Stimulated activated CD8-positive, alpha-beta memory T cell treated with anti-CD3 and anti-CD28 coated beads, Interleukin-7, amount 100 ng/mL, for 48 hours (primary cell): ENCODE measurements around the gene SELENOT.
"Not testable (repeated sequence)": the region's sequence is repeated elsewhere in the genome, so short reads cannot be mapped to it uniquely, and the experiment has no call there.

Source experiments
- DNase-seq, 2 donors: peaks; one replicate each; pipeline ENCODE4 v3.0.0-alpha.2; 2020; ENCODE audit warnings: low read depth in 1 of 2; ENCODE audit errors: extremely low read depth in 1 of 2

The SELENOT gene

DNA sequence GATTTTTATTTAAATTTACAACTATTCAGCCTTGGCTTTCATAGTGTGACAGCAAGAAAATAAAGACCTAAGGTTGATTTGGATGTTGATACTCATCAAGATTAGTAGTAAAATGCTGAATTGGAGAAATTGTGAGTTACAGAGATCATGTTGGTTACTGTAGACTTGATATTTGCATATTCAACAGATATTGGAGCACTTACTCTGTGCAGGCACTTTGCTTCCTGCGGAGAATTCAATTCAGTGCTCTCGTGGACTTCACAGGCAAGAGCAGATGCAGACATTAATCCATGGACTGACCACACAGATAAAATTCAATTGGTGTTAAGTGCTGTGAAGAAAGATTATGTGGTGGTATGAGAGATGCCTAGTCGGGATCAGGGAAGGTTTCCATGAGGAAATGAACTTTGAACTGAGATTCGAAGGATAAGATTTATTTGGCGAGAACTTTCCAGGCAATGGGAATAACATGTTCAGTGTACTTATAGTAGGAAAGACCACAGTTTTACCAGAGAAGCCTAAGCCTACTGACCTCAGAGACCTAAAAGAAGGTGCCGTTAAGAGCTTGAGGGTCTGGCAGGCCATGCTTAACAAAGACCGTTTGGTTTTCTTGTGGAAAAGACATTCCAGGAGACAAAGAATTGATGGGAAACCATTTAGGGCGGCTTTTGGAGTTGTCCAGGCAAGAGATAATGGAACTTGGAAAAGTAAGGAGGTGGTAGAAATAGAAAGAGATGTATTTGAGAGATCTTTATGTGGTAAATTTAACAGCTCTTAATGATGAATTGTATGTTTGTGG is 4.3 kb downstream of the SELENOT start:
- no peak for DNase-seq

- no peak for DNase-seq
Measured at GRCh38 chr3:150609988-150610387, 6.9 kb downstream of the SELENOT start.

- DNase-seq, result no peak
Measured at GRCh38 chr3:150610785-150611184, 7.7 kb downstream of the SELENOT start.

GRCh38 chr3:150611666-150612065 is 8.5 kb downstream of the SELENOT start:
- DNase-seq, result no peak

DNA sequence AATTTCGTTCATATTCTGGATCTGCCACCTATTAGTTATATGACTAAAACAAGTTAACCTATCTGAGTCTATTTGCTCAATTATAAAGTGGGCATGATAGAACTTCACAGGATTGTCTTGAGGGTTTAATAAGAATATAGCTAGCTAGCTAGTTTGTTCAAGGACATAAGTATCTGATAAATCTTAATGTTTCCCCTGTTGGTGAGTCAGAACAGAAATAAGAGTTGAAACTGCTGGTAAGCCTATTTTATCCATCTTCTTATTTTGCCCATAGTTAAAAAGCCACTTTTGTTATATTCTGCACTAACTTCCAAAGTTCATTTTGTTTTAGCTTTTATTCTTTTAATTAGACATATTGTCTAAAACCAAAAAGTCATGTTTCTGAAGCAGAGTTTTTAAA is 9.4 kb downstream of the SELENOT start:
- no peak for DNase-seq

DNA sequence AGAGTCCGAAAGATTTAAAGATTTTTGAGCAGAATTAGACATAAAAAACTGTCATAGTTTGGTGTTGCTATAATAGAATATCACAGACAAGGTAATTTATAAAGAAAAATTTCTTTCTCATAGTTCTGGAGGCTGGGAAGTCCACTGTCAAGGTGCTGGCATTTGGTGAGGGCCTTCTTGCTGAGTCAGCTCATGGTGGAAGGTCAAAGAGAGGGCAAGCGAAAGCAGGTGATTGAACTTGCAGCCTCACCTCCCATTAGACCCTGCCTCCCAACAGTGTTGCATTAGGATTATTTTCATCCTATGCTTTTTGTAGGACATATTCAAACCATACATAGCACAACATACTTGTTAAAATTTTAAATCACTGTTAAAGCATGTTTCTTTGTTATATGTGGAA is 9.9 kb downstream of the SELENOT start:
- no peak for DNase-seq

DNA sequence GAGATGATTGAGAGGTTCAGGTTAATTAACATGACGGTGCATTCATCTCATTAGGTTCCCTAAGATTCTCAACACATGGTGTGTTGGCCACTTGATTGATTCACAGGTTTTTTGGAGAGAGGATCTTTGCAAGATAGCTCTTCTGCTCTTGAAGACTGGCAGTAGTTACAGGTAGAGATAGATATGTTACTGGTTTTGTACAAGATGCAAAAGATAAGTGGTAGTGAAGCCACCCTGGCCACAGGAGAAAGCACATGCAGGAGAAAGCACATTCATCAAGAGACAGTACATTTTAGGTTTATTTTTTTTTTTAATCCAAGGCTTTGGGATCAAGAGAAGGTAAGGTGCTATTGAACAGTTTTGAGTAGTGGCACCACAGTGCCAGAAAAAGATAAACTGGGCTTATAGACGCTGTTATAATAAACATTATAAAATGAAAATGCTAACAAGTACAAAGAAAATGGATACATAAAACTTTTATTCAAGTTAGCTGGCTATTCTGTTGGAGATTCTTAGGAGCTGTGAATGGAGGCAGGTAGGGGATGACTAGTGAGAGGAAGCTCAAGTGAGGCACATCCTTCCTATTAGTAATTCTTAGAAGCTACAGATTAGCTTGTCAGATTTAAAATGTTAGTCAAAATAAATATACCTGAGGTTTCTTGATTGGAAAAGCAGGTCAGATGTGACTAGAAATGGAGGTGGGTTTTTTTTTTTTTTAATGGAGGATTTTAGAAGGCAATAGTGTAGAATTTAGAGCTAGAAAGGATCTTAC is 10.8 kb downstream of the SELENOT start:
- no peak for DNase-seq

- DNase-seq, result no peak
Measured at GRCh38 chr3:150620002-150620689, 17.0 kb downstream of the SELENOT start.

DNA sequence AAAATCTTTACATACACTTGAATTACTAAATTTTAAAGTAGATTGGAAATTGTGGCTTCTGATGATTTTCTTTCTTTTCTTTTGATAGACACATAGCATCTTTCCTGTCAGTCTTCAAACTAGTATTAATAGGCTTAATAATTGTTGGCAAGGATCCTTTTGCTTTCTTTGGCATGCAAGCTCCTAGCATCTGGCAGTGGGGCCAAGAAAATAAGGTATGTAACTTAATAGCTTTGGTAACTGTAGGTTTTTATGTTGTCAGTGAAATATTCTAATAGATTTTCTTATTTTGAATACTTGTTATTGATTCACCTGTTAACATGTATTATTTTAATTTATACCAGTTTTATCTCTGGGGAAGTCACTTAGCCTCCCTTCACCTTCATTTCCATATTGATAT is 19.8 kb downstream of the SELENOT start:
- not testable (repeated sequence) for DNase-seq

- no peak for DNase-seq
Measured at GRCh38 chr3:150623945-150624344, 20.8 kb downstream of the SELENOT start.

DNA sequence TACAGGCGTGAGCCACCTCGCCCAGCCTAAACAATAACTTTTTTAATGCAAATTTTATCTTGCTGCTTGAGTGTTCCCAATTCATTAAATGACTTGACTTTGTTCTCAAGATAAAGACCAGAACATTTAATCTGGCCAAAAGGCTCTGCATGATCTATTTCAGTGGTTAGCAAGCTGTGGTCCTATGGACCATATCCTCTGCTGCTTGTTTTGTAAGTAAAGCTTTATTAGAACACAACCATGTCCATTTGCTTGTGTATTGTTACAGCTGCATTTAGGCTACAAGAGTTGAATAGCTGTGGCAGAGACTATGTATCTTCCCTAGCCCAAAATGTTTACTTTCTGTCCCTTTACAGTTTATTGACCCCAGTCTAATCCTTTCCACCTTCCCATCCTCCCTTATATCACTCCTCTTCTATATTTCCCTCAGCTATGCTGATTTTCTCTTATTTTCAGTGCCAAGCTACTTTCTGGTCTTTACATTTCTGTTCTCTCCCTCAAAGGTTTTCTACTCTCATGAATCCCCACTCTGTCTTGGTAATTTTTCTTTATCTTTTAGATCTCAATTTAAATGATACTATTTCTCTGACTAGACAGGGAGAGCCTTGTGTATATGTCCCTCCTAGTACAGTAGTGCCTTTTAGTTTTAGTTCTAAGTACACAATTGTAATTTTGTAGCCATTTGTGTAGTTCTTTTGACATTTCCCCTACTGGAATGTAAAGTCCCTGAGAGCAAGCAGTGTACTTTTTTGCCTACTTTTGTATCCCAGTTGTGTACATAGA is 23.2 kb downstream of the SELENOT start:
- no peak for DNase-seq

DNA sequence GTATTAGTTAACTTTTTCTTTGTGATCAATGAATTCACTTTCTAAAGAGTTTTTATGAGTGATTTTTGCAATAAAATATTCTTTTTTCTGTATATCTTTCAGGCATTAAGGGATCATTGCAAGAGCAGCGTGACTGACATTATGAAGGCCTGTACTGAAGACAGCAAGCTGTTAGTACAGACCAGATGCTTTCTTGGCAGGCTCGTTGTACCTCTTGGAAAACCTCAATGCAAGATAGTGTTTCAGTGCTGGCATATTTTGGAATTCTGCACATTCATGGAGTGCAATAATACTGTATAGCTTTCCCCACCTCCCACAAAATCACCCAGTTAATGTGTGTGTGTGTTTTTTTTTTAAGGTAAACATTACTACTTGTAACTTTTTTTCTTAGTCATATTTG is 24.4 kb downstream of the SELENOT start:
- no peak for DNase-seq

DNA sequence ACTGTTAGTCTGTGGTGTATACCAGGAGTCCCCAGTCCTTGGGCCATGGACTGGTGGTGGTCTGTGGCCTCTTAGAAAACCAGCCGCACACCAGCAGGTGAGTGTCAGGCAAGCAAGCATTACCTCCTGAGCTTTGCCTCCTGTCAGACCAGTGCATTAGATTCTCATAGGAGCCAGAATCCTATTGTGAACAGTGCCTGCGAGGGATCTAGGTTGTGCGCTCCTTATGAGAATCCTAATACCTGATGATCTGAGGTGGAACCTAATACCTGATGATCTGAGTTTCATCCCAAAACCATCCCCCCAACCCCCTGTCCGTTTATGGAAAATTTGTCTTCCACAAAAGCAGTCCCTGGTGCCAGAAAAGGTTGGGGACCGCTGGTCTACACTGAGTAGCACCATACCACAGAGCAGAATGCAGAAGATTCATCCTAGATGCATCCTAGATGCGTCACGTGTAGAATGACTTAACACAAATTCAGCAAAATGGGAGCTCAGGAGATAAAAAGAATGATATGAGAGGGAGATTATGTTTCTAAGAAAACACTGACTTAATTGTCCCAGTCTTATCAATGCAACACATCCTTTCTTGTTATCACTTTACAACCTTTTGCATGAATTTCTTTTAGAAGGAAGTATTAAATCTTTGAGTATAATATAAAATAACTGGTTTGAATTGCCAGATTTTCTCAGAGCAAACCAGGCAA is 28.5 kb downstream of the SELENOT start:
- no peak for DNase-seq

- no peak for DNase-seq
Measured at GRCh38 chr3:150635076-150635475, 32.0 kb downstream of the SELENOT start.

DNA sequence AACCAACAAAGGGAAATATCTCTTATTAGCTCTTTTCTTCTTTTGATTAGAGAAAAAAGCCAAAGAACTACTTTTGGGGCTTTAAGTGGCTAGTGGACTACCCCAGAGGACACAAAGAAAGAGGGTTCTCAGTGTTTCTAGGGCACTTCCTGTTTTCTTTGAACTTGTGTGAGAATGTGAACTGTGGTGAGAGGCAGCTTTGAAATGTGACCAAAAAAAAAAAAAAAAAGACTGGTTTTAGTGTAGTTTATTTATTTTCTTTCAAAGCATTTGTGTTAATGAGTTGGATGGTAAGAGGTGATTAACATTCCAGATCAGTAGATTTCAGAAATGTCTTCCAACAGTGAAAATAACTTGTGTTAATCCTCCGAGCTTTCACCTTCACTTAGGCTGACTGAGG is 32.4 kb downstream of the SELENOT start:
- DNase-seq, result no peak

- DNase-seq, result no peak
Measured at GRCh38 chr3:150636258-150636657, 33.1 kb downstream of the SELENOT start.

DNA sequence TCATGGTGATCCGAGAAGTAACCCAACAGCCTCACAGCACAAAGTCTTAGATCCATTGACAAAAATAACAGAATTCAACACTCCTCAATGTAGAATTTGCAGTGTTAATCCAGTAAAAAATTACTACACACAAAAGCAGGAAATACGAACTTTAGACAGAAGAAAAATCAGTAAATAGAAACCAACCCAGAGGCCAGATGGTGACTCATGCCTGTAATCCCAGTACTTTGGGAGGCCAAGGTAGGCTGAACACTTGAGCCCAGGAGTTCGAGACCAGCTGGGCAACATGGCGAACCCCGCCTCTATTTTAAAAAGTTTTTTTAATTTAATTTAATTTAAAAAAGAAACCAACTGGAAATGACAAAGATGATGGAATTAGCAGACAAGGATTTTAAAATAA is 36.1 kb downstream of the SELENOT start:
- DNase-seq, result no peak

- DNase-seq, result no peak
Measured at GRCh38 chr3:150640256-150640655, 37.1 kb downstream of the SELENOT start.

GRCh38 chr3:150653110-150653561 is 50.0 kb downstream of the SELENOT start:
- no peak for DNase-seq

DNA sequence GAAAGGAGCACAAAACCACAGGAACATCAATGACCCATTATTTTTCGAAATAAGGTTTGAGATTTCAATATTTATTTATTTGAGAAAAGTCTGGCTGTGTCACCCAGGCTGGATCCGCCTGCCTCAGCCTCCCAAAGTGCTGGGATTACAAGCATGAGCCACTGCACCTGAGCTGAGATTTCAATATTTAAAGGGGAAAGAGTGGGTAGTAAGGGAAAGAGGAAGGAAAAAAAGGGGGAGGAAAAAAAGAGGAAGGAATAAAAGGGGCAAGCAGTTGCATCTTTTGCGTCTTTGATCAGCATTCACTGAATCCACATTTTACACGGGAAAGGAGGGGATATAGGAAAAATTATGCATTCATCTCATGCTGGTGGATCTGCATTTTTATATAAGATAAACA is 53.2 kb downstream of the SELENOT start:
- no peak for DNase-seq
